Upper lobe of left lung (tissue), 4 donors: Measurements from ENCODE around the gene RABEPK.

Source experiments
- CTCF ChIP-seq, 6 experiments: fragments of 450-650 bp in 4 of 6; fragments of 200-600 bp in 2 of 6; sonication (generic) in 2 of 6; IDR thresholded peaks; one replicate each; pipeline ENCODE4 v1.5.1; 2016 to 2019; ENCODE audit warnings: antibody characterized with exemption in 6 of 6
- EP300 ChIP-seq, 4 donors: sonication (generic); formaldehyde crosslinking; IDR thresholded peaks; one replicate each; pipeline ENCODE4 v1.5.1; 2017; ENCODE audit warnings: antibody characterized with exemption in 4 of 4, control low read depth in 2 of 4

- TF ChIP-seq CTCF (IDR thresholded peaks at IDR 0.05) (no peak), EP300 (IDR thresholded peaks at IDR 0.05) (no peak)
Measured at GRCh38 chr9:125151730-125152129, 48.6 kb upstream of the RABEPK start.
